ENCODE data around the gene PRDM10.
A peak's percentile ranks its signal among the peaks of the same experiment; 100 is the strongest.

Gene PRDM10

GRCh38 chr11:129943036-129943435 lies 59.6 kb downstream of the PRDM10 start:
- no peak for DNase-seq

DNA sequence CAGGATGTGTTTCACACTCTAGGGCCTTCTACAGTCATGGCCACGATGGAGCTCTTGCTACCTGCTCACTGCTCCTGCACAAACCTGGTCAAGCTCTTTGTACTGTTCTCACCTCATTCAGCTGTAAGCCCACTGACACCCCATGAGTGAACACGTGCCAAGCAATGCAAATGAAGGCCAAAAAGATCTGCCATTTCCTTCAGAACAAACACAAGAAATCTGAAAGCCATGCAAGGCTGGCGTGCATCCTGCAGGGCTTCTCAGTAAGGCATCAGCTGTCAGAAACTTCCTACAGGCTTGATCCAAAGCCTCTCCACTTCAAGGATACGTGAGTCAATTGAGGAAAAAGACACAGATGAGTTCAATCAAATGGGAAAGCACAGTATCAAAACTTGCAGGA lies 63.1 kb downstream of the PRDM10 start:
- no peak for DNase-seq

- no peak for DNase-seq
Observed at GRCh38 chr11:129938764-129939163, 63.9 kb downstream of the PRDM10 start.

- peak in 1 of 2 experiments; percentile 7 for DNase-seq
Observed at GRCh38 chr11:129937592-129938238, 64.9 kb downstream of the PRDM10 start.

DNA sequence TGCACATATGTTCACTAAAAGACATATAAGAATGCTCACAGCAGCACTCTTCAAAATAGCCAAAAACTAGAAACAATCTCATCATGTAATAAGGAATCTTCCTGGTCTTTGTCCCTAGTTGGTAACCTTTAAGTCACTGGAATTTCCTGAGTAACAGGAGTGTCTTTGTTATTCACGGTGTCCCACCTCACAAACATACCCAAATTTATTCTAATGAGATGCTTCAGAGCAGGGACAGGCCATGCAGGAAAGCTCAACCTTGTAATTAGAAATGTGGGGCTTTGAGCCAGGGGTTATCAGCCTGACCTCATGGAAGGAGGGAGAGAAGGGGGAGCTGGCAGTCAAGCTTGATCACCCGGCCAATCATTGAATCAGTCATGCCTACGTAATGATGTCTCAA lies 66.9 kb downstream of the PRDM10 start:
- no peak for DNase-seq

DNA sequence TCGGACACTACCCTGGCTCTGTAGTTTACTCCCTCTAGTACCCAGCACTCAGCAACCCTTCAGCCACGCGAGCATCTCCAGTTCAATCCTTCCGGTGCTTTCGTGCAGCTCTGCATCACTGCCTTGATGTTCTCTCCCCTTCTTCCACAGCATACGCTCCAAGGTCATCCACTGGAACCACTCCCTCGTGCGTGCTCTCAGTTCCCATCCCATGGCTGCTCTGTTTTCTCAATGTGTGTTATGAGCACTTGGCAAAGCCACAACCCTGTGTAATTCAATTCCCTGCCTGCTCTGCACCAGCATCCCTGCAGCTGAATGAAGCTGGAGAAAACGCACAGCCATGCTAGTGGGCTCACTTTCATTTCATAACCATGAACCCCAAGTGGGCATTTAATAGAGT lies 68.7 kb downstream of the PRDM10 start:
- DNase-seq: peak; percentile 28 to 48

DNA sequence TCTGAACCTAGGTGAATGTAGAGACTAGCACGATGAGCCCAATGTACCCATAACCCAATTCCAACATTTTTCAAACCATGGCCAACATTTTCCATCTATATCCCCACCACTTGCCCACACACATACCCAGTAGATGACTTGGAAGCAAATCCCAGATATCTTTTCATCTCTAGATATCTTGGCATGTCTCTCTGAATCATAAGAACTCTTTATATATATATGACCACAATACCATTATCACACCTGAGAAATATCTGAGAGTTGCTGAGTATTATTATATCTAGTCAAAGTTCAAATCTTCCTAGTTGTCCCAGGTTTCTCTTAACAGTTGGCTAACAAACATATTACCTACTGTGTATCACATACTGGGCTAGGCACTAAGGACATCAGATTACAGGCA lies 69.4 kb downstream of the PRDM10 start:
- DNase-seq: no peak

- DNase-seq: no peak
Observed at GRCh38 chr11:129932381-129933067, 70.1 kb downstream of the PRDM10 start.

DNA sequence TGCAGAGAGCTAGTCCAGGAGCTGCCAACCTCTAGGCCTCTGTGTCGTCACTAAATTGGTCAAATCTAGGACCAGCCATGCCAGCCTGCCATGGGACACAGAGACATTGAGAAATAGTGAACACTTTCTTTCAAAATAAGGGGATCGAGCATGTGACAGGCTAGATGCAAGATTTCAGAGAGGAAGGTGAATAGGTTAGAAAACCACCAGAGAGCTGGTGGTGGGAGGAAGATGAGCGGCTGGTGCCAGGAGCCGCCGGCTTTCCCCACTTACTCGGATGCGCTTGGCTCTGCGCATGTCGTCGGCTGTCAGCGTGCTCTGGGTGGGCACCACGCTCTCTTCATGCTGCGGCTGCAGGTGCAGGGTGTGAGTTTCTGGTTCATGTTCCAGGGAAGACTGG lies 71.9 kb downstream of the PRDM10 start:
- no peak for DNase-seq

DNA sequence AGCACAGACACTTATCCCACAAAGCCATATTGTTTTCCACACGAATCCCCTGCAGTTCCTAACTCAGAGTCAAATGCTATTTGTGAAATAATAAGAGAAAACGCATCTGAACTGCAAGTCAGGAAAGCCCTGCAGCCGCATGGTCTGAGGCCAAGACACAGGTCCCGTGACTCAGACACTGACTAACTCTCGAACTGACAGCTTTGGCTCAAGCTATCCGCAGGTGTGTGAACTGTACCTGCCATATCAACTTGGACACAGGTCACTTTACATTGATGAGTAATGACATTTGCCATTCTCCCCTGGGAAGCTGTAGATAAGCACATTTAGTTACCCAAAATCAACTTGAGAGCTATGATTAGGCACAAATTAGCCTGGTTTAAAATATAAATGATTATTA lies 72.3 kb downstream of the PRDM10 start:
- DNase-seq: no peak

DNA sequence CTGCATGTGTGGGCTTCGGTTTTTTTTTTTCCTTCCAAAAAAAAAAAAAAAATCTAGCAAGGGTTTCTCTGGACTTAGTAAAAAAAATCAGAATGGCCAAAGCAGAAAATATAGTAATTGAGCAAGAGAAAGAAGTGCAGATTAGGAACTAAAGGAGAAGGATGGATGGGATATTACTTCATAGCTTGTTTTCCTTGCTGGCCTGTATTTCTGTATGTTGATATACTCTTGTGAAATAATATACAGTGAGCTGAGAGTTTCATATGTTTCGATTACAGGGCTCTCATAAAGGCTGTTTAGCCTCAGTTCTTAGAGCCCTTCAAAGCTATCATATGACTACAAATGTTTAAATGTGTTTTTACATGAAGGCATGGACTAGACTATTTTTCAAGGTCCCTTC lies 72.9 kb downstream of the PRDM10 start:
- DNase-seq: no peak

GRCh38 chr11:129928923-129929692 lies 73.5 kb downstream of the PRDM10 start:
- DNase-seq: no peak

DNA sequence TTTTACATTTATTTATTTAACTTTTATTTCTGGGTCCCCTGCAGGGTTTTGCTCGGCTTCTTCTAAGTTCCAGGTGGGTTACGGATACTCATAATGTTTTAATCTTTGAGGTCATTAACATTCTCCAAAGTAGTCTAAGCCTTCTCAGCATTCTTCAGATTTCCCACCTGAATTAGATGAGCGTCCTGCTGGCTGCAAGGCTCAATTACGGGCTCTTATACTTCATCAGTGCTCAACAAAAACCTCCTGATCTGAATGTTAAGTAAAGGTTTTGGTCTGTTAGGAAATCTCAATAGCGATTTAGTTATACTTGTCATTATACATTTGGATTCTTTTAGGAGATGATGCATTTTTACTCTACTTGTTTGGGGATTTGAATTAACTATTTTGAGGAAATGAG lies 80.0 kb downstream of the PRDM10 start:
- no peak for DNase-seq

DNA sequence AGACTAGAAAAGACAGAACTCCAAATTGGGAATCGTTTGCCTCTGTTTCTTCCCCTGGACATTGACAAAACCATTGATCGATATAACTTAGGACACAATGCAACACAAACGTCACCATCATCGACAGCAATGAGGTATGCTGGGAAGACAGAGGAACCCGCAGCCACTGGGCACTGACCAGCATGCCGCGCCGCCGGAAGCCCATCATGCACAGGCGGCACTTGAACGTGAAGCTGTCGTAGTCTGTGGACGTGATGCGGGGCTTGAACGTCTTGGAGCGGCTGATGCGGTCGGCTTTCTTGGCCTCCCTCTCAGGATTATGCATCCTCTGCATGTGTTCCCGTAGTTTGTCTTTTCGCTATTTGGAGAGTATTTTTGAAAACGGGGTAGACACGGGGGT lies 84.3 kb downstream of the PRDM10 start:
- no peak for DNase-seq

DNA sequence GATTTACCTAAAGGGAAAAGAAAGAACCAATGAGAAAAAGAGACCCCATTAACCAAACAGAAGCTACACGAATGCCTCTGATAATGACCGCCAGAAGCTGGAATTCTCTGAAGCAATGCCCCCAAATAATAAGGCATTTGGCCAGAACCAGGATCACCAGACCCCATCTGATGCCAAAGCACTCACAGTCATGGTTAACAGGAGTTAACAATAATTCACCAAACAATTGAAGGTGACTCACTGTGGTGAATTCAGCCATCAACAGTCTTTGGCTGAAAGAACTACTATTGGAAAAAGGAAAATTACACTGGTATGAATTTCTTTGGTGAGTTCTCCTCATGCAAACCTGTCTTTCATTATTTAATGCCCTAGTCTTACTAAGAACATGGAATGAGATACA lies 85.4 kb downstream of the PRDM10 start:
- DNase-seq: no peak

- no peak for DNase-seq
Observed at GRCh38 chr11:129911298-129911697, 91.3 kb downstream of the PRDM10 start.

GRCh38 chr11:129910360-129910759 lies 92.3 kb downstream of the PRDM10 start:
- no peak for DNase-seq

DNA sequence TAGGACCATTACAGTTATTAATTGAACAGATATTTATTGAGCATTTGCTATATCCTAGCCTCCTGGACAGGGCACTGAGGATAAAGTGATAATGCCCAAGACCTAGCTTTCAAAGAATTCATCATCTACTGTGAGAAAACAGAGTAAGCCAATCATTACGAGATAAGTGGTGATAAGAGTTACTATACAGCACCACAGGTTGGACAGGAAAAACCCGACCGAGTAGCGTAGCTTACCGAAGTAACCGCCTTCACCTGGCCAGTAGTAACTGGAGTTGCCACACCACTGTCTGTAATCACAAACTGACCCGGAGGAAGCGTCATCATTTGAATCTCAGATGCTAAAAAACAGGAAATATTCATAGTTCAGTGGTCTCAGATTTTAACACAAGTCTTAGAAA lies 97.2 kb downstream of the PRDM10 start:
- DNase-seq: no peak

- DNase-seq: no peak
Observed at GRCh38 chr11:129896062-129896461, 106.6 kb downstream of the PRDM10 start.

DNA sequence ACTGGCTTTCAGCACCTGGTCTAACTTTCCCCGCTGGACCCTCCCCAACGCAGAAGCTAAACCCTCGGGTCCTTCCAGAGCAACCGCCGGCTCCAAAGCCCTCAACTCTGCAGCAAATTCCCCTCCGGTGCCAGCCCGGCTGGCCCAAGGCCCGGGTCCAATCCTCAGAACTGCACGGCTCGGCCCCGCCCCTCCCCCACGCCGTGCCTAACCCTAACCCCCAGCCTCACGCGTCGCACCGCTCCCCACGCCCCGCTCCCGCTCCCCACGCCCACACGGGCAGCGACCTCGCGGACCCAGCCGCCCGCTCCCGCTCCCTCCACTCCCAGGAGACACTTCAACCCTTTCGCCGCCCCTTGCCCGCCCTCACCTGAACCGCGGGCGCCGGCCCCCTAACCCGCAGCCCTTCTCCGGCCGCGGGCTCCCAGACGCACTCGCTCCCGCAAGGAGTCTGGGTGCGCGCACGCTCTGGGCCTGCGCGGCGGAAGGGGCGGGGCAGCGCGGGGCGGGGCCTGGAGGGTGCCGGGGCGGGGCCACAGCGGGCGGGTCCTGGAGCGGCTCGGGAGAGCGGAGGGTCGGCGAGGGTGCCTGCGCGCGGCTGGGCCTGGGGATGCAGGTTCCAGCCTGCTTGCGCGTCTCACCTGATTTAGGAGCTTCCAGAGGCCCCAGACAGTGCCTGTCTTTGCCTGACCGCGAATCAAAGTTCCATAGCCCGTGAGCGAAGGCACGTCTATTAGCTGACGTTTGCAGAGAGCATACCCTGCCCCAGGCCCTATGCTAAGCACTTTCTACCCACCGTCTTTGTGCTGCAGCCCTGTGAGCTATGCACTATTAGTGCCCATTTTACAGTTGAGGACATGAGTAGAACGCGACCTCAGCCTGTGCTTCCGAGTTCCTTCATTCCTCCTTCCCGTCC lies 107.3 kb downstream of the PRDM10 start, which contains the start of gene NFRKB:
Gene NFRKB (minus strand): TSS at position 453 of the 916 bp plus-strand sequence. CDS start 2,729 bp downstream, outside the sequence.
- peak; percentile 42 to 74 for DNase-seq

DNA sequence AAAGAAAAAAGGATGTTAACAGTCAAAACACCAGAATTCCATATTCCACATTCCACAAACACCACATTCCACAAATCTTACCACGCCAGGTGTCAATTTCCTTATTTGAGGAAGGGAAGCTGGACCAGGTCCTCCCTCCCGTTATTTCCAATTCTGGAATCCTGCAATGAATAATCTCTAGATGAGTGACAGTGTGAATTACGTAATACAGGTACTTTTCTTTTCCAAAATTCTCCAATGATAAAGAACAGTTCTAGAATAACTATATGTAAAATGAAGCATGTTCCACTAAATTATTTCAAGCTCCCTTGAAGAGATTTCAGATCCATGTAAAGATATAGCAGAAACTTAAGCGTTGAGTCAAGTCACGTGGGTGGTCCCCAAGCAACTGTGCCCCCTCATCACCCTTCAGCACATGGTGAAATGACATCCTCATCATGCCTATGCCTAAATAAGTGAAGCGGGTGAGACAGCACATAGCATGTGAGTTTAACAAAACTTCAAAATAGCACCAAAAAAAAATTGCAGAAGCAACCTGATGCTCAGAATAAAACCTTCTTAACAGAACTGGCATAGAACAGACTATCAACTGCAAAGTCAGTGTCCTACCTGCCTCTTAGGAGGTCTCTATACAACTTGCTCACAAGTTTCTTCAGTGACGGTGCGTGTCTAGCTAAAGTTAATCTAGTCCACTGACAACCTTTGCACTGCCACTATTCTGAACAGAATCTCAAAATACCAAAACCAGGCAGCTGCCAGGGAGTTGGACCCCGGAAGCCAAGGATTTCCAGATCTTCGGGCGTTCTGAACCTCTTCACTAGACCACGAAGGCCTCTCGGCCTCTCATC lies 108.1 kb downstream of the PRDM10 start:
- DNase-seq: no peak

- no peak for DNase-seq
Observed at GRCh38 chr11:129888451-129888850, 114.2 kb downstream of the PRDM10 start.
